Subcutaneous adipose tissue (tissue), 4 donors: ENCODE measurements around the gene CDC73. TPM values are rescaled to one million over a fixed set of nuclear protein-coding genes. Genes with fewer than 3 reads are reported as not detected.

Source experiments
- CTCF ChIP-seq: fragments of 450-650 bp; IDR thresholded peaks from one replicate; pipeline ENCODE4 v1.5.1; 2016; ENCODE audit warnings: low read depth, mild to moderate bottlenecking, control low read depth, antibody characterized with exemption, moderate library complexity
- total RNA-seq, 4 donors: library from RNA; depleted of rRNA; stranded (reverse); fragments of >200 nt; gene quantifications; one replicate each; pipeline ENCODE4 v1.1.0, GENCODE V29; 2016

CDC73 gene
- total RNA-seq, 4 donors from 2014 or later = 35.2 to 74.8 (median 41.8) TPM

DNA sequence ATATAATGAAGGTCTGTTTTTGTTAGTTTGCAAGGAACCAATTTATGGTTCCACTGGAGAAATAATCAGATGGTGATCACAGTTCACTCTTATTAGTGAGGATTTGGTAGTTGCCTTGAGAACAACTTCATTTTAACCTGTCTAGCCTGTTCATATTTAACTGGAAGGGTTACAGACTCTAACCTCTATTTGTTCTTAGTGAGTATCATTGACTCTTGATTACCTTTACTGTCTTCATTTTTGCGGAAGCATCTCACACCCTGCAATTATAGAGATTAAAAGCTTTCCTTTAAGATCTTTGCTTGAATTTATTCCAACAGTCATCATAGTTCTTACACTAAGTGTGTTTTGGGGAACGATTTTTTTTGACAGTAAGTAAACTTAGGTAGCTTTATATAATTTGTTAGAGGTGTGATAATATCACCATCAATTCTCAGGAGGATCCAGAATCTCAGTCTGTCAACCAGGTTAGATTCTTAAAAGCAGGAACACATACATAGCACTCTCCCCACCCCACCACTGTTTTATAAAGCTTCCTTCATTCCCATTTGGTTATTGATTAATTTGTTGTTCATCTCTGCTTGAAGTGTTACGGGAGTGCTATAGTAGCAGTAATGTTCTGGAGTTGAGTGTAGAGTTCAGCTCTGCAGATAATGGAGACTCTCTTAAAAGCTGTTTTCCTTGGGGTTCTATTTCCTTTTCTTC is 34.4 kb downstream of the CDC73 start:
- TF ChIP-seq CTCF = no peak

DNA sequence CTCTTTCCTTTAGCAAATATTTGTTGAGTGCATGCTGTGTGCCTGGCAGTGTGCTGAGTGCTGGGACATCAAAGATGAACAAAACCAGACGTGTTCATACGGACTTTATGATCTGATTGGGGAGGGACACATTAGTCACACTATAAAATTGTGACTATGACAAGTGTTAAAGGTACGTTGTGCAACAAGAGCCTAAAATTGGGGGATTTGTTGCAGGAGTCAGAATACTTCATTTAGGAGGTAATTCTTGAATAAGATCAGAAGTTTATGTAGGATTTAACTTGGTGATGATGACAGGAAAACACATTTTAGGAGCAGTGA is 35.0 kb downstream of the CDC73 start:
- TF ChIP-seq CTCF = no peak

GRCh38 chr1:193157360-193157759 is 35.5 kb downstream of the CDC73 start:
- TF ChIP-seq CTCF = no peak

DNA sequence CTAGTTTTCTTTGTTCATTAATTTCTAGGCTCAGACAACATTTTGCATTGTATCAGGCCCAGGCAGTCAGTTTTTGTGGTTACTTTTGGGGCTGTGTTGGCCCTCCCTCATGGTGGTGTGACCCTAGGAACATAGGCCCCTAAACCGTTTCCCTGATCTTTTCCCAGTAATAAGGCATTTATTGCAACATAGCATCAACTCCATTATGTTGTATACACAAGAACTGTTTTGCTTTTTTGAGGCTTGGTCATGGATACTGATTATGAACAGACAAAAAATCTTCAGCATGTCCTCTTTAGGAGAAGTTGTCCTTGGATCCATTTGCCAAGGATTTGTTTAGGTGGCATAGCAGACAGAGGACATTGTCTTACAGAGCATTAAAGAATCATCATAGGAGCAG is 54.3 kb downstream of the CDC73 start:
- no peak for TF ChIP-seq CTCF

- no peak for TF ChIP-seq CTCF
These were observed 55.0 kb downstream of the CDC73 start for GRCh38 chr1:193176788-193177187.

DNA sequence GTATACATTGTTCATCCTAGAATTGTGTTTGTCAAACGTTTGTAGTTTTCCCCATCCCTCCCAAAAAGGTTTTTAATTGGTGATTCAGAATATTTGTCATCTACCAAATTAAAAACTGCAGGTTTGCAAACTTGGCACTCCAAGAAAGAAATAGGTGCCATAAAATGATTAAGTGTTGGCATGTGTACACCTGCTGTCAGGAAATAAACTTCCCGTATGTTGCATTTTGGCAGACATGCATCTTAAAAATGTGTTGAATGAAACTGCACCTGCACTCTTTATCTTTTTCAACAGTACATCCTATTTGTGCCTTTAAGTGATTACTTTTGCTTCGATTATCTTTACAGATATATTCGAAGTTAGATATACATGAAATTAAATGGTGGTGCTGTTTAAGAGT is 57.3 kb downstream of the CDC73 start:
- no peak for TF ChIP-seq CTCF

- no peak for TF ChIP-seq CTCF
These were observed 59.7 kb downstream of the CDC73 start for GRCh38 chr1:193181536-193181935.
